SU-DHL-6 (cell line): Measurements from ENCODE around the gene PLEKHA6.

Source experiments
- H2AFZ ChIP-seq: fragments of 200-600 bp; sonication (generic); 2 replicates; pipeline ENCODE4 v1.6.1; 2014; ENCODE audit warnings: low read depth, mild to moderate bottlenecking, moderate library complexity, mixed read lengths, antibody characterized with exemption, low read length; ENCODE audit not compliant: severe bottlenecking
- H3F3A ChIP-seq: fragments of 200-600 bp; shearing (Covaris generic); 2 replicates; pipeline ENCODE4 v1.6.0; 2016; ENCODE audit warnings: antibody characterized with exemption, mild to moderate bottlenecking; ENCODE audit not compliant: insufficient read depth
- H3K27ac ChIP-seq: fragments of 200-600 bp; sonication (generic); 2 replicates; pipeline ENCODE4 v1.5.1; 2016; ENCODE audit warnings: low read depth, mild to moderate bottlenecking, low read length, moderate library complexity, mixed read lengths
- H3K27me3 ChIP-seq: fragments of 200-600 bp; sonication (generic), shearing (Covaris generic); 2 replicates; pipeline ENCODE4 v1.6.0; 2014; ENCODE audit warnings: mild to moderate bottlenecking, low read length
- H3K36me3 ChIP-seq: fragments of 200-600 bp; sonication (generic); 2 replicates; pipeline ENCODE4 v1.6.1; 2014; ENCODE audit warnings: mild to moderate bottlenecking, low read length, mixed read lengths
- H3K4me2 ChIP-seq: fragments of 300-600, 200-600 bp; shearing (Covaris generic), sonication (generic); 2 replicates; pipeline ENCODE4 v1.6.0; 2014; ENCODE audit warnings: low read length, low read depth, mild to moderate bottlenecking; ENCODE audit not compliant: poor library complexity, severe bottlenecking
- H3K4me3 ChIP-seq: fragments of 200-600 bp; sonication (generic); 2 replicates; pipeline ENCODE4 v1.5.1; 2014; ENCODE audit warnings: antibody characterized with exemption, low read length, mild to moderate bottlenecking, mixed read lengths; ENCODE audit not compliant: insufficient read depth, poor library complexity, severe bottlenecking
- H3K79me2 ChIP-seq: fragments of 200-600 bp; sonication (generic); 2 replicates; pipeline ENCODE4 v1.6.1; 2014; ENCODE audit warnings: mild to moderate bottlenecking, low read length, moderate library complexity; ENCODE audit not compliant: insufficient read depth
- H3K9ac ChIP-seq: fragments of 200-600 bp; sonication (generic); 2 replicates; pipeline ENCODE4 v1.7.0; 2014; ENCODE audit warnings: mild to moderate bottlenecking, low read length
- H3K9me2 ChIP-seq: fragments of 200-600 bp; sonication (generic); replicated peaks from 2 replicates; pipeline ENCODE4 v1.6.1; 2014; ENCODE audit warnings: low read length; ENCODE audit not compliant: insufficient read depth
- H3K9me3 ChIP-seq: fragments of 200-600 bp; sonication (generic); 2 replicates; pipeline ENCODE4 v1.6.1; 2014; ENCODE audit warnings: low read length, mixed read lengths; ENCODE audit not compliant: insufficient read depth
- H4K20me1 ChIP-seq: fragments of 200-600 bp; sonication (generic); 2 replicates; pipeline ENCODE4 v1.6.1; 2014; ENCODE audit warnings: low read depth, mild to moderate bottlenecking, antibody characterized with exemption, low read length, moderate library complexity, mixed read lengths
- EZH2phosphoT487 ChIP-seq: fragments of 200-600 bp; sonication (generic), shearing (Covaris generic); conservative IDR thresholded peaks from 2 replicates; pipeline ENCODE4 v1.6.1; 2018; ENCODE audit warnings: mild to moderate bottlenecking, antibody characterized with exemption, low read length, moderate library complexity, mixed read lengths
- TF ChIP-seq, protein P1 (sequence below): fragments of 200-600 bp; sonication (generic); IDR thresholded peaks from one replicate; pipeline ENCODE4 v1.5.1; 2017; ENCODE audit warnings: antibody characterized with exemption, mild to moderate bottlenecking, low read length, moderate library complexity; ENCODE audit not compliant: insufficient read depth, poor library complexity, severe bottlenecking

The PLEKHA6 gene

DNA sequence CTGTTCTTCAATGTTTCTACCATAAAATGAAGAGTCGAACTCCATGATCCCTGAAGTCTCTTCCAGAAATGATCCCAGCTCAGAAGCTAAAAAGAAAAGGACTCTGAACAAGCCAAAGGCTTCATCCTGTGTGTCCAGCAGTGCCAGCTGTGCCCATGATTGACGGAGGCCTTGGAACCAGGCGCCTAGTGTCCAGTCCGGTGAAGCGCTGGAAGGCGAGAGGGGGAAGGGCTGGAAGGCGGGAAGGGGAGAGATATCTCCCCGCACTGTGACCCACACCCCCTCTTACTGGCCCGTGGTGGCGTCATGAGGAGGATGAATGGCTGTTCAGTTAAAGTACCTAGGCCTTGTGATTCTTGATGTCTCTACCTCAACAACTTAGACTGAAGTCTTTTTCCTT lies 10.4 kb upstream of the PLEKHA6 start:
- H3K9ac ChIP-seq, result no peak overlapping the region
- no peaks in the 10 kb centered on the region for H3K36me3 ChIP-seq
- no peak overlapping the region for H3K27ac ChIP-seq
- no peak overlapping the region for H2AFZ ChIP-seq
- no peak overlapping the region for H3K4me2 ChIP-seq
- H4K20me1 ChIP-seq, result no peaks in the 10 kb centered on the region
- H3K9me2 ChIP-seq, result no peaks in the 10 kb centered on the region
- no peaks in the 10 kb centered on the region for H3K9me3 ChIP-seq
- no peaks in the 10 kb centered on the region for H3F3A ChIP-seq
- no peaks in the 10 kb centered on the region for H3K27me3 ChIP-seq
- no peaks in the 10 kb centered on the region for H3K79me2 ChIP-seq
- TF ChIP-seq, protein P1, sequence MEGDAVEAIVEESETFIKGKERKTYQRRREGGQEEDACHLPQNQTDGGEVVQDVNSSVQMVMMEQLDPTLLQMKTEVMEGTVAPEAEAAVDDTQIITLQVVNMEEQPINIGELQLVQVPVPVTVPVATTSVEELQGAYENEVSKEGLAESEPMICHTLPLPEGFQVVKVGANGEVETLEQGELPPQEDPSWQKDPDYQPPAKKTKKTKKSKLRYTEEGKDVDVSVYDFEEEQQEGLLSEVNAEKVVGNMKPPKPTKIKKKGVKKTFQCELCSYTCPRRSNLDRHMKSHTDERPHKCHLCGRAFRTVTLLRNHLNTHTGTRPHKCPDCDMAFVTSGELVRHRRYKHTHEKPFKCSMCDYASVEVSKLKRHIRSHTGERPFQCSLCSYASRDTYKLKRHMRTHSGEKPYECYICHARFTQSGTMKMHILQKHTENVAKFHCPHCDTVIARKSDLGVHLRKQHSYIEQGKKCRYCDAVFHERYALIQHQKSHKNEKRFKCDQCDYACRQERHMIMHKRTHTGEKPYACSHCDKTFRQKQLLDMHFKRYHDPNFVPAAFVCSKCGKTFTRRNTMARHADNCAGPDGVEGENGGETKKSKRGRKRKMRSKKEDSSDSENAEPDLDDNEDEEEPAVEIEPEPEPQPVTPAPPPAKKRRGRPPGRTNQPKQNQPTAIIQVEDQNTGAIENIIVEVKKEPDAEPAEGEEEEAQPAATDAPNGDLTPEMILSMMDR, result no peak
- no peak for TF ChIP-seq EZH2phosphoT487
- no peak overlapping the region for H3K4me3 ChIP-seq

DNA sequence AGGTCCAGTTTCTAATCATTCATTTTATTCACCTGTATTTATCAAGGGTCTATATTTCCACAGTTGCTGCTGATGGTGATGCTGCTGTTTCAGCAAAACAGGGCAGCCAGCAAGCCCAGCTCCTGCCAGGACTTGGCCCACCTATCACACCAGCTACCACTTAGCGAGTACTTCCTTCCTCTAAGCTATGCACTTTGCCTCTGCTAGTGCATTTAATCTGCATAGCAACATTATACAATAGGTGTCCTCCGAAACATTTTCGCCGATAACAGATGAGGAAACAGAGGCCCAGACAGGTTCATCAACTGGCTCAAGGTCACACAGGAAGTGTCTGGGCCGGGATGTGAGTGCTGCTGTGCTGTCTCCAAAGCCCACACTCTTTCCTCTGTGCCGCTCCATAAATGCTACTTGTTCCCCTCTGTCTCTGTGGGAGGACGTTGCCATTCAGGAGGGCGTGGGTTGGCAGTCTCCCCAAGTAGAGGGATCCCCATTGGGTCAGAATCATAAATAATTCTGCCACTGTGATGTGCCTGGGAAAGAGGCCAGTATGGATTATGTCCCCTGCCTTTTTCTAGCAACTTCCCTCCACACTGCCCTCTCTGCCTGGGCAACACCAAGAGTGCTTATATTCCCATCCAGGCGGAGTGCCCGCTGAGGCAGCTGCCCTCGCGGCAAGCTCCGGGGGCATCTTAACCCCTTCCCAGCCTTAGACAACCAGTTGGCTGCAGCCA lies 9.4 kb upstream of the PLEKHA6 start:
- Histone ChIP-seq H3K27me3 (no peaks in the 10 kb centered on the region), H3K9ac (no peak overlapping the region), H3K4me2 (no peak overlapping the region), H2AFZ (no peak overlapping the region), H3K9me3 (no peaks in the 10 kb centered on the region), H3K27ac (no peak overlapping the region), H3K4me3 (no peak overlapping the region), H3K9me2 (no peaks in the 10 kb centered on the region), H3K36me3 (no peaks in the 10 kb centered on the region), H3F3A (no peaks in the 10 kb centered on the region), H3K79me2 (no peaks in the 10 kb centered on the region), H4K20me1 (no peaks in the 10 kb centered on the region)
- TF ChIP-seq, protein P1, result no peak
- TF ChIP-seq EZH2phosphoT487, result no peak

DNA sequence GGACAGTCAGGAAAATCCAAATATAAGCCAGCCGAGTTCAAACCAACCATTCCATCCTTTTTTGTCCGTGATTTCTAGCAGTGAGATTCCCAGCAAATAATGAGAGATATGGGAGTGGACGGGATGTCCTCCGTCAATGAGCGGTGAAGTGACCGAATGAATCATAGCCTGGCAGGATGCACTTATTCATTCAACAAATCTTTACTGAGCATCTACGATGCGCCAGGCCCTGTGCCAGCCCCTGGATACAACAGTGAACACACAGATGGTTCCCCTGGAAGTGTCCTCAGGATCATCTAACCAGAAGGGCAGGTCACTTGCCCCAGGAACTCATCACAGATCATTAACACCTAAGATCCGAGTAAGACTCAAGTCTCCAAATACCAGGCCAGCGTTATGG lies 8.2 kb upstream of the PLEKHA6 start:
- Histone ChIP-seq H3K36me3 (no peaks in the 10 kb centered on the region), H3K27me3 (no peaks in the 10 kb centered on the region), H2AFZ (no peak overlapping the region), H3K79me2 (no peaks in the 10 kb centered on the region), H3K4me3 (no peak overlapping the region), H3K9me3 (no peaks in the 10 kb centered on the region), H3K4me2 (no peak overlapping the region), H4K20me1 (no peaks in the 10 kb centered on the region), H3K27ac (no peak overlapping the region), H3F3A (no peaks in the 10 kb centered on the region), H3K9ac (no peak overlapping the region), H3K9me2 (no peaks in the 10 kb centered on the region)
- TF ChIP-seq, protein P1, result no peak
- TF ChIP-seq EZH2phosphoT487, result no peak
